A673 (cell line): ENCODE data around the gene XYLT1. TPM values are rescaled to one million over a fixed set of nuclear protein-coding genes. Genes with fewer than 3 reads are reported as not detected.

Experiments used
- BruUV-seq: library from RNA; stranded (reverse); fragments of 400-500 nt; replicated peaks from 2 replicates; lab custom pipeline; 2021; lab: Mats Ljungman, UMichigan
- CTCF ChIA-PET: fragments of 300-600 bp; sonication (Branson Sonifier 250); formaldehyde crosslinking; loops from one replicate; lab custom pipeline; 2022; ENCODE audit warnings: antibody characterized with exemption; lab: Charles Lee
- POLR2A ChIA-PET: fragments of 300-600 bp; sonication (Branson Sonifier 250); formaldehyde crosslinking; loops from one replicate; lab custom pipeline; 2022; ENCODE audit warnings: antibody characterized with exemption; ENCODE audit not compliant: low non-redundant PET; lab: Charles Lee
- DNase-seq: peaks from one replicate; pipeline ENCODE4 v3.0.0-alpha.2; 2015; ENCODE audit warnings: low spot score
- H3K27ac ChIP-seq: fragments of 200-600 bp; sonication (generic); 2 replicates; pipeline ENCODE4 v1.5.1; 2016; ENCODE audit warnings: mixed run types, low read depth, mild to moderate bottlenecking, mixed read lengths, antibody characterized with exemption, low read length; ENCODE audit not compliant: poor library complexity, severe bottlenecking
- H3K27me3 ChIP-seq: fragments of 200-600 bp; sonication (generic); replicated peaks from 2 replicates; pipeline ENCODE4 v1.6.1; 2017; ENCODE audit warnings: mixed run types, low read depth, mild to moderate bottlenecking, mixed read lengths, antibody characterized with exemption, low read length; ENCODE audit not compliant: insufficient read depth, poor library complexity
- H3K36me3 ChIP-seq: fragments of 200-600 bp; sonication (generic); 2 replicates; pipeline ENCODE4 v1.6.1; 2016; ENCODE audit warnings: mixed run types, mild to moderate bottlenecking, mixed read lengths, antibody characterized with exemption, low read length; ENCODE audit not compliant: insufficient read depth, poor library complexity, severe bottlenecking
- H3K4me1 ChIP-seq: fragments of 200-600 bp; sonication (generic); 2 replicates; pipeline ENCODE4 v1.6.1; 2017; ENCODE audit warnings: mixed run types, mild to moderate bottlenecking, mixed read lengths, antibody characterized with exemption, low read length; ENCODE audit not compliant: insufficient read depth, poor library complexity, severe bottlenecking
- H3K4me3 ChIP-seq: fragments of 200-600 bp; sonication (generic); 2 replicates; pipeline ENCODE4 v1.5.1; 2016; ENCODE audit warnings: low read depth, mixed run types, mild to moderate bottlenecking, mixed read lengths, low read length; ENCODE audit not compliant: poor library complexity, severe bottlenecking
- H3K9me3 ChIP-seq: fragments of 200-600 bp; sonication (generic); 2 replicates; pipeline ENCODE4 v1.6.1; 2016; ENCODE audit warnings: mixed run types, low read depth, mild to moderate bottlenecking, mixed read lengths, antibody characterized with exemption, low read length; ENCODE audit not compliant: poor library complexity, severe bottlenecking
- EZH2 ChIP-seq: fragments of 200-600 bp; sonication (generic); IDR thresholded peaks from 2 replicates; pipeline ENCODE4 v1.6.1; 2017; ENCODE audit warnings: borderline replicate concordance, low read depth, mild to moderate bottlenecking, mixed read lengths, antibody characterized with exemption, low read length; ENCODE audit not compliant: poor library complexity, severe bottlenecking
- intact Hi-C: fragments of 100-400 bp; cut with micrococcal nuclease; formaldehyde crosslinking; loops from one replicate; pipeline ENCODE4 v1.10.0; 2022; ENCODE audit not compliant: unreplicated experiment
- total RNA-seq: library from RNA; stranded (reverse); gene quantifications from 2 replicates; pipeline ENCODE4 v1.2.3, GENCODE V29; 2021
- TF ChIP-seq, protein P1 (sequence below): fragments of 300-800, 200-600 bp; sonication (generic); conservative IDR thresholded peaks from 2 replicates; pipeline ENCODE4 v1.5.1; 2017; ENCODE audit warnings: low read depth, mild to moderate bottlenecking, antibody characterized with exemption, low read length, moderate library complexity, mixed read lengths

The XYLT1 gene
- total RNA-seq, 1 experiment from 2014 or later = 0.64 TPM

DNA sequence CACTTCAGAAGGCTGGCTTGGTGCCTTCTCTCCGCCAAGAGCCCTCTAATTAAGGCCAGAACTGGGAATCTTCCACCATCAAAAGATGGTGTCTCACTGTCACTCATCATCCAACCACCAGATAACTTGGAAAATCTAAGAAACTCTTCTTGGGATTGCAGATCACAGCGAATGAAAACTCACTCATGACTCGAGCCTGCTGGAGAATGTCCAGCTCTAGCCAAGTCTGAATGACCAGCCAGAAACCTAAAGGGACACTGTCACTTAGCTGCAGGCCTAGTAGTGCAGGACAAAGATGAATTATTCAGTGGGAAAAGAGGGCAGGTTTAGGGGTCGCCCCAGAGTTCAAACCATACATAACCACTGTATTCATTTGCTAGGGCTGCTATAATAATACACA, 107.8 kb downstream of the XYLT1 start:
- Histone ChIP-seq H3K27me3 (no peaks in the 10 kb centered on the region), H3K36me3 (no peaks in the 10 kb centered on the region), H3K4me3 (no peak overlapping the region), H3K4me1 (no peaks in the 10 kb centered on the region), H3K27ac (no peak overlapping the region), H3K9me3 (no peaks in the 10 kb centered on the region)
- BruUV-seq = no TSS peak
- ChIA-PET POLR2A (no interaction called here), CTCF (no interaction called here)
- intact Hi-C loops = no loop called here
- no peak for DNase-seq
- no peak for TF ChIP-seq EZH2
- TF ChIP-seq, protein P1, sequence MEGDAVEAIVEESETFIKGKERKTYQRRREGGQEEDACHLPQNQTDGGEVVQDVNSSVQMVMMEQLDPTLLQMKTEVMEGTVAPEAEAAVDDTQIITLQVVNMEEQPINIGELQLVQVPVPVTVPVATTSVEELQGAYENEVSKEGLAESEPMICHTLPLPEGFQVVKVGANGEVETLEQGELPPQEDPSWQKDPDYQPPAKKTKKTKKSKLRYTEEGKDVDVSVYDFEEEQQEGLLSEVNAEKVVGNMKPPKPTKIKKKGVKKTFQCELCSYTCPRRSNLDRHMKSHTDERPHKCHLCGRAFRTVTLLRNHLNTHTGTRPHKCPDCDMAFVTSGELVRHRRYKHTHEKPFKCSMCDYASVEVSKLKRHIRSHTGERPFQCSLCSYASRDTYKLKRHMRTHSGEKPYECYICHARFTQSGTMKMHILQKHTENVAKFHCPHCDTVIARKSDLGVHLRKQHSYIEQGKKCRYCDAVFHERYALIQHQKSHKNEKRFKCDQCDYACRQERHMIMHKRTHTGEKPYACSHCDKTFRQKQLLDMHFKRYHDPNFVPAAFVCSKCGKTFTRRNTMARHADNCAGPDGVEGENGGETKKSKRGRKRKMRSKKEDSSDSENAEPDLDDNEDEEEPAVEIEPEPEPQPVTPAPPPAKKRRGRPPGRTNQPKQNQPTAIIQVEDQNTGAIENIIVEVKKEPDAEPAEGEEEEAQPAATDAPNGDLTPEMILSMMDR = no peak

DNA sequence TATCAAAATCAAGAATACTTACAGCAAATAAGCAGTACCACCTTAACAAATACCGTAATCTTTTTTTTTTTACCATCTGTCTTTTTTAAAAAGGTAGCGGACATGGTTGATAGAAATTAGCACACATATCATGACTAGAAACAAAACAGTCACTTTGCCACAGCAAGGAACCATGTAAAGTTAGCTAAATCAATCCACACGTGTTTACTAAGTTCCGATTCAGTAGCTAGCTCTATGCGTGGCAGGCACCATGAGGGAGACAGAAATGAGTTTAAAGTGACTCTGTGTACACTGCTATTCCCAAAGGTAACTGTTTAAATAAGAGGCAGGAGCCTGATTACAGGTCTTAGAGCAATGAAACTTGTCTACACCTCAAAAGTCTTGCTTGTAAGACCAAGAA, 108.6 kb downstream of the XYLT1 start:
- no peak for DNase-seq
- BruUV-seq = no TSS peak
- intact Hi-C loops = no loop called here
- no peak overlapping the region for H3K27ac ChIP-seq
- POLR2A ChIA-PET = no interaction called here
- no peaks in the 10 kb centered on the region for H3K4me1 ChIP-seq
- CTCF ChIA-PET = no interaction called here
- H3K27me3 ChIP-seq = no peaks in the 10 kb centered on the region
- no peak overlapping the region for H3K4me3 ChIP-seq
- H3K9me3 ChIP-seq = no peaks in the 10 kb centered on the region
- TF ChIP-seq EZH2 = no peak
- TF ChIP-seq, protein P1 = no peak
- H3K36me3 ChIP-seq = no peaks in the 10 kb centered on the region

DNA sequence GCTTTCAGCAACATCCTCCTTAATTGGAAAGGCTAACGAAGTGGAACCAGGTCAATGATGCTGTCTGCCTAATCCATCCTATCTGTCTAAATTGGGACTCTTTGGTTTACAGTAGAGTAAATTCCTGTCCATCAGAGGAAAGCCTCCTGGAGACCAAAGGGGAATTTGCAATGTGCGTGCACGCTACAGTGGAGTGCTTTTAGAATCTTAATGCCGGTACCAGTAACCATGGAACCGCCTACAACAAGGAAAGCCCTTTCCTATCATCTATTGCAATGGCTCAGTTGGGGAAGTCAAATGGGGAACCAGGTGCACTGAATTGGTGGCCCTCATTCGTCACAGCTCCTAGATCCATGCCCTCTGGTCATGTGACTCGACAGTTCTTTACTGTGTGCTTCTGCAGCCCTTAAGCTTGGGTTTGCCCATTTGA, 110.1 kb downstream of the XYLT1 start:
- no TSS peak for BruUV-seq
- no peaks in the 10 kb centered on the region for H3K4me1 ChIP-seq
- H3K27me3 ChIP-seq = no peaks in the 10 kb centered on the region
- TF ChIP-seq, protein P1 = no peak
- TF ChIP-seq EZH2 = no peak
- H3K27ac ChIP-seq = no peak overlapping the region
- no peak for DNase-seq
- H3K9me3 ChIP-seq = no peaks in the 10 kb centered on the region
- intact Hi-C loops = no loop called here
- ChIA-PET POLR2A (no interaction called here), CTCF (no interaction called here)
- H3K36me3 ChIP-seq = no peaks in the 10 kb centered on the region
- no peak overlapping the region for H3K4me3 ChIP-seq
